WTC11 (cell line): ENCODE results near the gene STRA8.

Source experiments
- ARID4B ChIP-seq: sonication (generic); formaldehyde crosslinking; IDR thresholded peaks from 2 replicates; pipeline ENCODE4 v1.8.0; 2023; ENCODE audit warnings: missing genetic modification reagents, mild to moderate bottlenecking, borderline replicate concordance
- GTF2I ChIP-seq: fragments of 250-450 bp; sonication (Bioruptor Pico); conservative IDR thresholded peaks from 2 replicates; pipeline ENCODE4 v1.4.0; 2021; ENCODE audit warnings: mild to moderate bottlenecking
- JUN ChIP-seq: sonication (generic); formaldehyde crosslinking; IDR thresholded peaks from 2 replicates; pipeline ENCODE4 v1.8.0; 2023; ENCODE audit warnings: mild to moderate bottlenecking, missing genetic modification reagents
- NFYB ChIP-seq: sonication (generic); formaldehyde crosslinking; conservative IDR thresholded peaks from 2 replicates; pipeline ENCODE4 v1.8.0; 2022; ENCODE audit warnings: low read depth, missing genetic modification reagents
- SP1 ChIP-seq: sonication (generic); formaldehyde crosslinking; conservative IDR thresholded peaks from 2 replicates; pipeline ENCODE4 v1.8.1; 2022; ENCODE audit warnings: missing genetic modification reagents
- STAT6 ChIP-seq: sonication (generic); formaldehyde crosslinking; conservative IDR thresholded peaks from 2 replicates; pipeline ENCODE4 v1.8.1; 2023; ENCODE audit warnings: mild to moderate bottlenecking, low read depth, missing genetic modification reagents, moderate library complexity
- TF ChIP-seq, protein P1 (sequence below): sonication (generic); formaldehyde crosslinking; IDR thresholded peaks from 2 replicates; pipeline ENCODE4 v1.8.1; 2022; ENCODE audit warnings: low read depth, missing genetic modification reagents, borderline replicate concordance
- TF ChIP-seq, protein P2 (sequence below): fragments of 200-600 bp; IDR thresholded peaks from 2 replicates; pipeline ENCODE4 v1.8.0; 2022; ENCODE audit warnings: antibody characterized with exemption

DNA sequence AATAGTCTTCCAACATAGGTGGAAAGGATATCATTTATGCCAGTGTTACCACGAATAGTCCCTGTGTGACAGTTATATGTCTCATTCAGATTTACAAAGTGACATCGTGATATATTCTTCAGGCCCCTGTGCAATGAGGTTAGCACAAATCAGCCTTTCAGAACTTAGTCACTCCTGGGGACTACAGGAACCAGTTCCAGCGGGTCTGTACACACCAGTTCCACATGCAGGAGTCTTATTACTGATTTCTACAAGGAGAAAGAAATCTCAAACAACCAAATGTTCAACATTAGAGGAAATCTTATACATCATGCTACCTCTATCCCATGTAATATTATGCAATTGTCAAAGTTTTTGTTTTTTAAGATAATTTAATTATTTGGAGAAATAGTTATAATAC lies 17.9 kb upstream of the STRA8 start:
- no peak for TF ChIP-seq SP1
- TF ChIP-seq, protein P1, sequence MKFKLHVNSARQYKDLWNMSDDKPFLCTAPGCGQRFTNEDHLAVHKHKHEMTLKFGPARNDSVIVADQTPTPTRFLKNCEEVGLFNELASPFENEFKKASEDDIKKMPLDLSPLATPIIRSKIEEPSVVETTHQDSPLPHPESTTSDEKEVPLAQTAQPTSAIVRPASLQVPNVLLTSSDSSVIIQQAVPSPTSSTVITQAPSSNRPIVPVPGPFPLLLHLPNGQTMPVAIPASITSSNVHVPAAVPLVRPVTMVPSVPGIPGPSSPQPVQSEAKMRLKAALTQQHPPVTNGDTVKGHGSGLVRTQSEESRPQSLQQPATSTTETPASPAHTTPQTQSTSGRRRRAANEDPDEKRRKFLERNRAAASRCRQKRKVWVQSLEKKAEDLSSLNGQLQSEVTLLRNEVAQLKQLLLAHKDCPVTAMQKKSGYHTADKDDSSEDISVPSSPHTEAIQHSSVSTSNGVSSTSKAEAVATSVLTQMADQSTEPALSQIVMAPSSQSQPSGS (CRISPR knock-in tag), result no peak
- TF ChIP-seq NFYB, result no peak
- no peak for TF ChIP-seq ARID4B (CRISPR knock-in tag)
- TF ChIP-seq, protein P2, sequence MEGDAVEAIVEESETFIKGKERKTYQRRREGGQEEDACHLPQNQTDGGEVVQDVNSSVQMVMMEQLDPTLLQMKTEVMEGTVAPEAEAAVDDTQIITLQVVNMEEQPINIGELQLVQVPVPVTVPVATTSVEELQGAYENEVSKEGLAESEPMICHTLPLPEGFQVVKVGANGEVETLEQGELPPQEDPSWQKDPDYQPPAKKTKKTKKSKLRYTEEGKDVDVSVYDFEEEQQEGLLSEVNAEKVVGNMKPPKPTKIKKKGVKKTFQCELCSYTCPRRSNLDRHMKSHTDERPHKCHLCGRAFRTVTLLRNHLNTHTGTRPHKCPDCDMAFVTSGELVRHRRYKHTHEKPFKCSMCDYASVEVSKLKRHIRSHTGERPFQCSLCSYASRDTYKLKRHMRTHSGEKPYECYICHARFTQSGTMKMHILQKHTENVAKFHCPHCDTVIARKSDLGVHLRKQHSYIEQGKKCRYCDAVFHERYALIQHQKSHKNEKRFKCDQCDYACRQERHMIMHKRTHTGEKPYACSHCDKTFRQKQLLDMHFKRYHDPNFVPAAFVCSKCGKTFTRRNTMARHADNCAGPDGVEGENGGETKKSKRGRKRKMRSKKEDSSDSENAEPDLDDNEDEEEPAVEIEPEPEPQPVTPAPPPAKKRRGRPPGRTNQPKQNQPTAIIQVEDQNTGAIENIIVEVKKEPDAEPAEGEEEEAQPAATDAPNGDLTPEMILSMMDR, result no peak
- TF ChIP-seq JUN (CRISPR knock-in tag), result no peak
- no peak for TF ChIP-seq STAT6 (CRISPR knock-in tag)
- no peak for TF ChIP-seq GTF2I (CRISPR knock-in tag)
